K562 (cell line): ENCODE results near the gene SORCS2. TPM values are rescaled to one million over a fixed set of nuclear protein-coding genes. Genes with fewer than 3 reads are reported as not detected.

Source experiments
- ATAC-seq: fragments of 200-7000 bp; cut with Tn5 transposase; 3 replicates; pipeline ENCODE4 v1.9.1; 2020; ENCODE audit warnings: moderate library complexity
- BruUV-seq: library from RNA; stranded (reverse); fragments of 400-500 nt; replicated peaks from 2 replicates; lab custom pipeline; 2021; lab: Mats Ljungman, UMichigan
- CTCF ChIA-PET: fragments of 300-600 bp; formaldehyde crosslinking; extraction: SDS; loops from one replicate; lab custom pipeline; 2021; ENCODE audit warnings: low intra/inter-chr PET ratio; lab: Yijun Ruan, JAX
- POLR2A ChIA-PET: fragments of 300-600, 350-650 bp; sonication (Branson Sonifier 250); formaldehyde crosslinking; extraction: SDS; loops from one replicate; lab custom pipeline; 2021; ENCODE audit warnings: antibody characterized with exemption, inconsistent platforms; lab: Yijun Ruan, JAX
- DNase-seq, 4 experiments: peaks; one replicate each; pipeline versions ENCODE4 v3.0.0 to v3.0.0-alpha.2; 2011 to 2018; ENCODE audit warnings: low spot score in 3 of 4, mixed read lengths in 3 of 4; ENCODE audit errors: extremely low read depth in 1 of 4
- FAIRE-seq: peaks from 2 replicates; lab custom pipeline; 2011; peaks lifted over from hg19 to GRCh38; lab: Jason Lieb, UNC
- H2AFZ ChIP-seq: 2 replicates; pipeline ENCODE4 v1.6.0; 2011; ENCODE audit warnings: low read depth, low read length, control low read depth, inconsistent platforms
- H3K27ac ChIP-seq: fragments of 200-600 bp; 3 replicates; pipeline ENCODE4 v1.8.0; 2011; ENCODE audit warnings: low read depth, mild to moderate bottlenecking, control low read depth, inconsistent platforms, low read length, moderate library complexity, mixed read lengths; ENCODE audit errors: extremely low read depth
- H3K27me3 ChIP-seq, 2 experiments: fragments of 300-600 bp in 1 of 2; 2 replicates in 1 of 2; 3 replicates in 1 of 2; pipeline versions ENCODE4 v1.6.0 to v1.8.0; 2011; ENCODE audit warnings: inconsistent platforms in 2 of 2, low read length in 2 of 2, mild to moderate bottlenecking in 1 of 2, mixed read lengths in 1 of 2, moderate library complexity in 1 of 2; ENCODE audit not compliant: control insufficient read depth in 2 of 2, insufficient read depth in 2 of 2
- H3K36me3 ChIP-seq: fragments of 300-600 bp; 3 replicates; pipeline ENCODE4 v1.8.0; 2011; ENCODE audit warnings: mild to moderate bottlenecking, low read length, inconsistent platforms; ENCODE audit not compliant: control insufficient read depth, insufficient read depth
- H3K4me1 ChIP-seq, 2 experiments: fragments of 200-600 bp in 1 of 2; replicated peaks in 1 of 2; 2 replicates in 1 of 2; 3 replicates in 1 of 2; pipeline versions ENCODE4 v1.5.1 to v1.8.0; 2011; ENCODE audit warnings: inconsistent platforms in 2 of 2, low read length in 2 of 2, mild to moderate bottlenecking in 1 of 2, mixed read lengths in 1 of 2, moderate library complexity in 1 of 2; ENCODE audit not compliant: control insufficient read depth in 2 of 2, insufficient read depth in 2 of 2
- H3K4me2 ChIP-seq: 2 replicates; pipeline ENCODE4 v1.6.1; 2011; ENCODE audit warnings: low read length, control low read depth, inconsistent platforms, mixed read lengths; ENCODE audit not compliant: insufficient read depth
- H3K4me3 ChIP-seq: fragments of 200-600 bp; sonication (generic), shearing (Covaris generic); 2 replicates; pipeline ENCODE4 v1.5.1; 2016; ENCODE audit warnings: control low read depth, inconsistent platforms
- H3K79me2 ChIP-seq: fragments of 200-600 bp; 3 replicates; pipeline ENCODE4 v1.8.0; 2011; ENCODE audit warnings: low read length, inconsistent platforms; ENCODE audit not compliant: control insufficient read depth, insufficient read depth
- H3K9ac ChIP-seq, 2 experiments: 2 replicates each; pipeline versions ENCODE4 v1.6.0 to v1.6.1; 2011; ENCODE audit warnings: low read depth in 2 of 2, low read length in 2 of 2, control low read depth in 1 of 2, inconsistent platforms in 1 of 2, mild to moderate bottlenecking in 1 of 2, mixed read lengths in 1 of 2; ENCODE audit not compliant: insufficient read depth in 1 of 2
- H3K9me1 ChIP-seq: one replicate; pipeline ENCODE4 v1.6.0; 2011; ENCODE audit warnings: inconsistent platforms, mild to moderate bottlenecking, low read length, moderate library complexity; ENCODE audit not compliant: control insufficient read depth, insufficient read depth
- H3K9me3 ChIP-seq: replicated peaks from 2 replicates; pipeline ENCODE4 v1.5.1; 2011; ENCODE audit warnings: low read depth, low read length, inconsistent platforms; ENCODE audit not compliant: control insufficient read depth, insufficient read depth
- H4K20me1 ChIP-seq: replicated peaks from 2 replicates; pipeline ENCODE4 v1.6.1; 2011; ENCODE audit warnings: low read length, inconsistent platforms, mixed read lengths; ENCODE audit not compliant: control insufficient read depth, insufficient read depth
- CBX2 ChIP-seq: fragments of 200-600 bp; sonication (generic); IDR thresholded peaks from one replicate; pipeline ENCODE4 v1.6.1; 2012; ENCODE audit warnings: mild to moderate bottlenecking, low read length, inconsistent platforms; ENCODE audit not compliant: insufficient read depth, poor library complexity, severe bottlenecking
- FOXK1 ChIP-seq: sonication (generic); formaldehyde crosslinking; IDR thresholded peaks from 2 replicates; pipeline ENCODE4 v1.8.0; 2022; ENCODE audit warnings: missing genetic modification reagents, mild to moderate bottlenecking, borderline replicate concordance
- PTRF ChIP-seq: fragments of 450-650 bp; IDR thresholded peaks from 2 replicates; pipeline ENCODE4 v1.6.1; 2016; ENCODE audit warnings: mild to moderate bottlenecking, missing genetic modification characterization, missing compliant biosample characterization
- YY1 ChIP-seq, 3 experiments: IDR thresholded peaks; 2 replicates each; pipeline ENCODE4 v1.6.1; 2011; ENCODE audit warnings: low read length in 2 of 3, mild to moderate bottlenecking in 2 of 3, moderate library complexity in 2 of 3, borderline replicate concordance in 1 of 3, control low read depth in 1 of 3, low read depth in 1 of 3; ENCODE audit not compliant: insufficient read depth in 3 of 3, insufficient replicate concordance in 2 of 3, control insufficient read depth in 1 of 3, insufficient read length in 1 of 3; ENCODE audit errors: extremely low read depth in 1 of 3
- ZBTB8A ChIP-seq: fragments of 450-650 bp; IDR thresholded peaks from 2 replicates; pipeline ENCODE4 v1.6.1; 2018; ENCODE audit warnings: mild to moderate bottlenecking, moderate library complexity; ENCODE audit not compliant: partially characterized antibody
- WGBS: fragments of 100-300 bp; shearing (Covaris generic); methylation state at CpG from one replicate; pipeline ENCODE4 v1.1.6; 2016; ENCODE audit warnings: low coverage, mixed read lengths; ENCODE audit not compliant: insufficient coverage; ENCODE audit errors: missing lambda C conversion rate; 5-methylcytosine and 5-hydroxymethylcytosine counted together
- in situ Hi-C: fragments of 300-500 bp; cut with MboI; formaldehyde crosslinking; loops from 4 replicates; pipeline ENCODE4 v1.15.0; 2018; ENCODE audit warnings: inconsistent platforms, mixed read lengths
- intact Hi-C: fragments of 100-400 bp; cut with micrococcal nuclease; formaldehyde crosslinking; loops from 2 replicates; pipeline ENCODE4 v1.14.2; 2022
- polyA plus RNA-seq, 8 experiments: library from polyadenylated mRNA; depleted of rRNA in 4 of 8; stranded (reverse) in 5 of 8; unstranded in 3 of 8; fragments of >200 nt; fragmentation: Nextera tagmentation in 2 of 8; fragmentation: Illumina TruSeq in 1 of 8; extraction: Ambion mirVana in 2 of 8; extraction: Trizol in 1 of 8; gene quantifications; 2 replicates each; pipeline versions ENCODE4 v1.2.1 to v1.2.3, GENCODE V29; 2011 to 2014; ENCODE audit warnings: inconsistent platforms in 1 of 8, missing spikeins in 1 of 8
- total RNA-seq, 7 experiments: library from RNA; depleted of rRNA in 6 of 7; stranded (reverse); fragments of >200 nt in 6 of 7; fragmentation: Illumina TruSeq in 2 of 7; extraction: Trizol in 2 of 7; gene quantifications; 2 replicates each; pipeline versions ENCODE4 v1.2.1 to v1.2.3, GENCODE V29; 2011 to 2021; ENCODE audit warnings: low replicate concordance in 1 of 7
- TF ChIP-seq, protein P1 (sequence below): sonication (generic); formaldehyde crosslinking; IDR thresholded peaks from 2 replicates; pipeline ENCODE4 v1.8.0; 2022; ENCODE audit warnings: mild to moderate bottlenecking, missing genetic modification reagents, borderline replicate concordance
- TF ChIP-seq, protein P2 (sequence below): IDR thresholded peaks from 2 replicates; pipeline ENCODE4 v1.6.1; 2011; ENCODE audit warnings: borderline replicate concordance, low read depth, mild to moderate bottlenecking, moderate library complexity, low read length; ENCODE audit not compliant: insufficient read depth, poor library complexity, severe bottlenecking

The SORCS2 gene
- total and polyA plus RNA-seq, 9 of the 15 experiments (the other 6 are each of a cell fraction or from before 2014, with no cell fraction given), result not detected

DNA sequence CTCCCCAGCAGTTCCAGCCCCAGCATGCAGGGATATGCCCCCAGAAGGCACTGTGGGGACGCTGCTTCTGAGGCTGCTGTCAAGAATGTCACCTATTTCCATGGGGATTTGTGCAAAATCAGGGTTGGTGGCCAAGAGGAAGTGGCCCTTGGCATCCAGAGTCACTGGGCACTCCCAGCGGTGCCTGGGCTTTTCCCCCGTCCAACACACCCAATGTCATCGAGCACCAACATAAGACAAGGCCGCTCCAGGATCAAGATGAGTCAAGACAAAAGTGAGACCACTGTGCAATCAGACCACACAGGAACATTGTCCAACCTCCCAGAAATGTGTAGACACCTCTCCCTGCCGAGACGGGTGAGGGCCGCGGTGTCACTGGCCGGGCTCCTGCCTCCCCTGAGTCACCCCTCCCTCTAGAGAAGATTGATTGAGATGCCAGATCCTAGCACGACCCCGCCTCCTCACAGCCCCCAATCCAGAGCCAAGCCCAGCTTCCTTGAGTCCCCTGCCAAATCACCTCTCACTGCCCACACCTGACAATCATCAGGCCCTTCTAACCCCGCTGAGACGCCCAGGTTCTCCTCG is 553.1 kb downstream of the SORCS2 start:
- peaks cover 0 to 2% of the 10 kb centered on the region in 2 experiments; a peak in 1 of 5 replicates for H3K4me1 ChIP-seq
- H3K9ac ChIP-seq, result no peak overlapping the region
- ChIA-PET CTCF (no interaction called here), POLR2A (no interaction called here)
- H4K20me1 ChIP-seq, result 0 out of 2 replicates have a peak, but pooled peaks cover 7% of the 10 kb centered on the region
- H3K4me3 ChIP-seq, result no peak overlapping the region
- no peaks in the 10 kb centered on the region for H3K9me3 ChIP-seq
- no peak for FAIRE-seq
- no peaks in the 10 kb centered on the region for H3K79me2 ChIP-seq
- H2AFZ ChIP-seq, result no peak overlapping the region
- intact Hi-C loops, result no loop called here
- peaks cover 17 to 62% of the 10 kb centered on the region in 2 experiments; a peak in 4 of 5 replicates for H3K27me3 ChIP-seq
- TF ChIP-seq YY1 (IDR thresholded peaks at IDR 0.05; ENCODE audit: borderline replicate concordance in 1 of 3, control insufficient read depth in 1 of 3, extremely low read depth in 1 of 3, insufficient read depth in 3 of 3, insufficient read length in 1 of 3, insufficient replicate concordance in 2 of 3, low read depth in 1 of 3, low read length in 2 of 3) (no peak), FOXK1 (no peak), CBX2 (no peak), ZBTB8A (no peak), PTRF (no peak)
- TF ChIP-seq, protein P1, sequence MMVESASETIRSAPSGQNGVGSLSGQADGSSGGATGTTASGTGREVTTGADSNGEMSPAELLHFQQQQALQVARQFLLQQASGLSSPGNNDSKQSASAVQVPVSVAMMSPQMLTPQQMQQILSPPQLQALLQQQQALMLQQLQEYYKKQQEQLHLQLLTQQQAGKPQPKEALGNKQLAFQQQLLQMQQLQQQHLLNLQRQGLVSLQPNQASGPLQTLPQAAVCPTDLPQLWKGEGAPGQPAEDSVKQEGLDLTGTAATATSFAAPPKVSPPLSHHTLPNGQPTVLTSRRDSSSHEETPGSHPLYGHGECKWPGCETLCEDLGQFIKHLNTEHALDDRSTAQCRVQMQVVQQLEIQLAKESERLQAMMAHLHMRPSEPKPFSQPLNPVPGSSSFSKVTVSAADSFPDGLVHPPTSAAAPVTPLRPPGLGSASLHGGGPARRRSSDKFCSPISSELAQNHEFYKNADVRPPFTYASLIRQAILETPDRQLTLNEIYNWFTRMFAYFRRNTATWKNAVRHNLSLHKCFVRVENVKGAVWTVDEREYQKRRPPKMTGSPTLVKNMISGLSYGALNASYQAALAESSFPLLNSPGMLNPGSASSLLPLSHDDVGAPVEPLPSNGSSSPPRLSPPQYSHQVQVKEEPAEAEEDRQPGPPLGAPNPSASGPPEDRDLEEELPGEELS (CRISPR knock-in tag), result no peak
- TF ChIP-seq, protein P2, sequence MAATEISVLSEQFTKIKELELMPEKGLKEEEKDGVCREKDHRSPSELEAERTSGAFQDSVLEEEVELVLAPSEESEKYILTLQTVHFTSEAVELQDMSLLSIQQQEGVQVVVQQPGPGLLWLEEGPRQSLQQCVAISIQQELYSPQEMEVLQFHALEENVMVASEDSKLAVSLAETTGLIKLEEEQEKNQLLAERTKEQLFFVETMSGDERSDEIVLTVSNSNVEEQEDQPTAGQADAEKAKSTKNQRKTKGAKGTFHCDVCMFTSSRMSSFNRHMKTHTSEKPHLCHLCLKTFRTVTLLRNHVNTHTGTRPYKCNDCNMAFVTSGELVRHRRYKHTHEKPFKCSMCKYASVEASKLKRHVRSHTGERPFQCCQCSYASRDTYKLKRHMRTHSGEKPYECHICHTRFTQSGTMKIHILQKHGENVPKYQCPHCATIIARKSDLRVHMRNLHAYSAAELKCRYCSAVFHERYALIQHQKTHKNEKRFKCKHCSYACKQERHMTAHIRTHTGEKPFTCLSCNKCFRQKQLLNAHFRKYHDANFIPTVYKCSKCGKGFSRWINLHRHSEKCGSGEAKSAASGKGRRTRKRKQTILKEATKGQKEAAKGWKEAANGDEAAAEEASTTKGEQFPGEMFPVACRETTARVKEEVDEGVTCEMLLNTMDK, result no peak
- 3% methylated on average over 13 of the region's 15 CpGs for WGBS
- ATAC-seq, result no peak
- in situ Hi-C loops, result no loop called here
- no peaks in the 10 kb centered on the region for H3K36me3 ChIP-seq
- no peak overlapping the region for H3K27ac ChIP-seq
- no TSS peak for BruUV-seq
- DNase-seq, result no peak
- H3K4me2 ChIP-seq, result no peak overlapping the region
- no peaks in the 10 kb centered on the region for H3K9me1 ChIP-seq
